Adrenal gland (tissue), 12 donors: ENCODE results near the gene DMAC2. TPM values are rescaled to one million over a fixed set of nuclear protein-coding genes. Genes with fewer than 3 reads are reported as not detected.
"Not testable (repeated sequence)": the region's sequence is repeated elsewhere in the genome, so short reads cannot be mapped to it uniquely, and the experiment has no call there.

Experiments
- DNase-seq, 7 donors: peaks; one replicate each; pipeline ENCODE4 v3.0.0-alpha.2; 2019 to 2020
- H3K27ac ChIP-seq, 5 donors: fragments of 200-600 bp; sonication (generic) in 4 of 5; 1 replicate in 3 of 5; 2 replicates in 2 of 5; pipeline versions ENCODE4 v1.5.1 to v1.8.0; 2016 to 2020; ENCODE audit warnings: mild to moderate bottlenecking in 1 of 5
- H3K27me3 ChIP-seq: fragments of 200-600 bp; 2 replicates; pipeline ENCODE4 v1.8.0; 2021
- H3K36me3 ChIP-seq, 2 donors: fragments of 200-600 bp; replicated peaks in 1 of 2; 1 replicate in 1 of 2; 2 replicates in 1 of 2; pipeline versions ENCODE4 v1.5.1 to v1.8.0; 2018 to 2022
- H3K4me1 ChIP-seq, 2 donors: fragments of 200-600 bp; replicated peaks in 1 of 2; 1 replicate in 1 of 2; 2 replicates in 1 of 2; pipeline versions ENCODE4 v1.5.1 to v1.8.0; 2018 to 2021
- H3K4me3 ChIP-seq, 4 donors: fragments of 200-600 bp; sonication (generic) in 3 of 4; one replicate each; pipeline ENCODE4 v1.5.1; 2016 to 2018
- H3K9me3 ChIP-seq, 3 donors: fragments of 200-600 bp; sonication (generic) in 1 of 3; replicated peaks in 1 of 3; 1 replicate in 2 of 3; 2 replicates in 1 of 3; pipeline versions ENCODE4 v1.5.1 to v1.8.0; 2016 to 2021
- POLR2A ChIP-seq, 2 donors: fragments of 450-650 bp; IDR thresholded peaks; one replicate each; pipeline ENCODE4 v1.6.1; 2017; ENCODE audit warnings: antibody characterized with exemption in 2 of 2, mild to moderate bottlenecking in 2 of 2, moderate library complexity in 1 of 2
- WGBS, 4 donors: extraction: QIAGEN DNeasy Blood & Tissue Kit in 2 of 4; methylation state at CpG; one replicate each; pipeline versions ENCODE4 v1.1.5 to v1.1.7; 2013 to 2017; 5-methylcytosine and 5-hydroxymethylcytosine counted together
- intact Hi-C, 2 donors: fragments of 100-400 bp; cut with DNase I; formaldehyde crosslinking; loops; one replicate each; pipeline versions ENCODE4 v1.14.1 to v1.15.0; 2022 to 2023
- polyA plus RNA-seq, 3 donors: library from polyadenylated mRNA; stranded (reverse); fragments of 200-250 nt in 2 of 3; fragments of 350-450 nt in 1 of 3; fragmentation: Illumina TruSeq in 1 of 3; extraction: RNeasy Lipid Tissue Mini Kit (QIAGEN cat#74804) in 1 of 3; gene quantifications; one replicate each; pipeline ENCODE4 v1.2.3, GENCODE V29; 2013 to 2014
- total RNA-seq, 9 donors: library from RNA; depleted of rRNA in 4 of 9; stranded (reverse); fragments of >200 nt in 4 of 9; fragments of 120-200 nt in 1 of 9; fragmentation: NEBNext Ultra II Directional in 1 of 9; extraction: Animal tissue kit (Norgen Biotek cat#: 25700) in 1 of 9; gene quantifications; one replicate each; pipeline versions ENCODE4 v1.1.0 to v1.2.4, GENCODE V29; 2013 to 2023
- TF ChIP-seq, protein P1 (sequence below), 6 experiments: fragments of 450-650 bp in 4 of 6; fragments of 200-600 bp in 2 of 6; sonication (generic) in 1 of 6; IDR thresholded peaks; 1 replicate in 5 of 6; 2 replicates in 1 of 6; pipeline versions ENCODE4 v1.5.1 to v1.8.0; 2016 to 2021; ENCODE audit warnings: antibody characterized with exemption in 6 of 6, mild to moderate bottlenecking in 2 of 6, moderate library complexity in 1 of 6
- donor health status: healthy with polysubstance abuse.
- donor health status: Bipolar disorder and iron deficiency.
- donor health status: DM: yes; HTN: yes; CAD: no.
- donor health status: DM: no; HTN: no; CAD: no.
- donor health status: DM: no; HTN: no; CAD: no.
- donor health status: DM: yes; HTN: yes; CAD: no.

The DMAC2 gene
- total and polyA plus RNA-seq, 12 donors: 30.7 to 60.9 (median 46.2) TPM

DNA sequence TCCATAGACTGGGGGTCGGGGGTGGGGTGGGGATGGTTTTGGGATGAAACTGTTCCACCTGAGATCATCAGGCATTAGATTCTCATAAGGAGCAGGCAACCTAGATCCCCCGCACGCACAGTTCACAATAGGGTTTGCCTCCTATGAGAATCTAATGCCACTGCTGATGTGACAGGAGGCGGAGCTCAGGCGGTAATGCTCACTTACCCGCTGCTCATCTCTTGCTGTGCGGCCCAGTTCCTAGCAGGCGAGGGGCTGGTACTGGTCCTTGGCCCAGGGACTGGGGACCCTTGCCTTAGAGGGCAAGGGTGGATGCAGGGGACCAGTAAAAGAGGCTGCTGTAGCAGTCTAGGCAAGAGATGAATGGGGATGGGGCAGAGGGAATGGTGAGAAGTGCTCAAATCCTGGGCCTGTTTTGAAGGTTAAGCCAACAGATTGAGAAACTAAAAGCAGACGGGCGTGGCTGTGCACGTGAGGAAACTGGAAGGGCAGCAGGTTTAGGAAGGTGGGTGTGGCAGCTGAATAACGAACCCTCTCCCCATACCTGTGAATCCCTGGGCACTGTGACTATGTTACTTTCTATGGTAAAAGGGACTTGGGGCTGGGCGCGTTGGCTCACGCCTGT lies 1.7 kb upstream of the DMAC2 start:
- TF ChIP-seq, protein P1, sequence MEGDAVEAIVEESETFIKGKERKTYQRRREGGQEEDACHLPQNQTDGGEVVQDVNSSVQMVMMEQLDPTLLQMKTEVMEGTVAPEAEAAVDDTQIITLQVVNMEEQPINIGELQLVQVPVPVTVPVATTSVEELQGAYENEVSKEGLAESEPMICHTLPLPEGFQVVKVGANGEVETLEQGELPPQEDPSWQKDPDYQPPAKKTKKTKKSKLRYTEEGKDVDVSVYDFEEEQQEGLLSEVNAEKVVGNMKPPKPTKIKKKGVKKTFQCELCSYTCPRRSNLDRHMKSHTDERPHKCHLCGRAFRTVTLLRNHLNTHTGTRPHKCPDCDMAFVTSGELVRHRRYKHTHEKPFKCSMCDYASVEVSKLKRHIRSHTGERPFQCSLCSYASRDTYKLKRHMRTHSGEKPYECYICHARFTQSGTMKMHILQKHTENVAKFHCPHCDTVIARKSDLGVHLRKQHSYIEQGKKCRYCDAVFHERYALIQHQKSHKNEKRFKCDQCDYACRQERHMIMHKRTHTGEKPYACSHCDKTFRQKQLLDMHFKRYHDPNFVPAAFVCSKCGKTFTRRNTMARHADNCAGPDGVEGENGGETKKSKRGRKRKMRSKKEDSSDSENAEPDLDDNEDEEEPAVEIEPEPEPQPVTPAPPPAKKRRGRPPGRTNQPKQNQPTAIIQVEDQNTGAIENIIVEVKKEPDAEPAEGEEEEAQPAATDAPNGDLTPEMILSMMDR (IDR thresholded peaks at IDR 0.05): no peak
- no peak for TF ChIP-seq POLR2A (IDR thresholded peaks at IDR 0.05)
- 74 to 82% (median 78%) methylated on average over 9 to 15 of the region's 15 CpGs for WGBS, 4 donors
- H3K27me3 ChIP-seq: no peaks in the 10 kb centered on the region
- no peaks in the 10 kb centered on the region for H3K9me3 ChIP-seq
- peaks cover 0 to 4% of the 10 kb centered on the region in 2 donors for H3K36me3 ChIP-seq
- peak in 1 of 7 donors; percentile 50 for DNase-seq
- H3K4me1 ChIP-seq: peaks cover 5 to 13% of the 10 kb centered on the region in 2 donors
- H3K27ac ChIP-seq: no peak overlapping the region
- no peak overlapping the region for H3K4me3 ChIP-seq
- intact Hi-C loops: loop anchor here in 1 of 2 donors (10.0 kb wide), 1 partner anchor 93 kb away; no protein-coding TSS in a partner anchor

DNA sequence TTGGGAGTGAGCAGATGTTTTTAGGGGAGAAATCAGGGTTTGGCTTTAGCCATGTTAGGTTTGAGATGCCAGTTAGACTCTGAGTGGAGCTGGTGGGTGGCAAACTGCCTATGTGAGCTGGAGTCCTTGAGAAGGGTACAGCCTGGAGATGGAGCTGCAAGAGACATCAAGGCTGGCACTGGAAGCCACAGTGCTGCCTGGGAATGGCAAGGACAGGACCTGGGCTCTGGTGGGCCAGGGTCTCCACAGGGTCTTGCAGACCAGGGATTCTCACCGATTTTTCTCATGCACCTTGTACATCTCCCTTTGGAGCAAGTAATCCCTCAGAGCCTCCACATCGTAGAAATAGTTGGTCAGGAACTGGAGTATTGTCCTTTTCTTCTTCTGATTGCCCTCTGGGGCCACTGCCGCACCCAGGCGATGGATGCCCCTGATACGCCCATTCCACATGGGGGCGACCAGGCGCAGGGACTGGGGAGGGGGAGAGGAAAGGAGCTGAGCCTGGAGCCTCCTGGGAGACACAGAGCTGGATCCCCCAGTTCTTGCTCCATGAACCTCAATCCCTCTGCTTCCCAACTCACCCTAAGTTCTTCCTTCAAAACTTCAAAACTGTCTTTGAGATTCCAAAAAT lies 1.7 kb downstream of the DMAC2 start:
- intact Hi-C loops: no loop called here
- TF ChIP-seq, protein P1 (IDR thresholded peaks at IDR 0.05): no peak
- no peak for TF ChIP-seq POLR2A (IDR thresholded peaks at IDR 0.05)
- peak in 1 of 7 donors; percentile 15 for DNase-seq

DNA sequence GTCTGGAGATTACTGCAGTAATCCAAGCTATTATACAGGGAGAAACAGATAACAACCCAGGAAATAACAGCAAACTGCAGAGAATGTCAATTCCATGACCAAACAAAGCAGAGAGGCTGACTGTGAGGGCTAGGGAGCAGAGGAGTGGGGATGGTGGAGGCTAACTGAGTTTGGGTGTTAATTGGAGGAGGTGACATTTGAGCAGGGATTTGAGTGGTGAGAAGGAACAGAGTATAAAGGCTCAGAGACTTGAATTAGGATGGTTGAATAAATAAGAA lies 3.1 kb downstream of the DMAC2 start:
- Histone ChIP-seq H3K27ac (no peak overlapping the region), H3K4me1 (peaks cover 5 to 19% of the 10 kb centered on the region in 2 donors), H3K27me3 (no peaks in the 10 kb centered on the region), H3K4me3 (no peak overlapping the region), H3K9me3 (no peaks in the 10 kb centered on the region), H3K36me3 (peaks cover 0 to 17% of the 10 kb centered on the region in 2 donors)
- intact Hi-C loops: no loop called here
- no peak for DNase-seq
- TF ChIP-seq POLR2A (IDR thresholded peaks at IDR 0.05): no peak
- TF ChIP-seq, protein P1 (IDR thresholded peaks at IDR 0.05): no peak

More for the DNA sequence above, 1.7 kb downstream of the DMAC2 start:
- no peaks in the 10 kb centered on the region for H3K27me3 ChIP-seq
- H3K4me1 ChIP-seq: peaks cover 5 to 13% of the 10 kb centered on the region in 2 donors
- no peak overlapping the region for H3K4me3 ChIP-seq
- H3K9me3 ChIP-seq: no peaks in the 10 kb centered on the region
- WGBS, 4 donors: 90 to 95% (median 92%) methylated on average over 5 to 7 of the region's 7 CpGs
- peaks cover 0 to 14% of the 10 kb centered on the region in 2 donors for H3K36me3 ChIP-seq
- H3K27ac ChIP-seq: no peak overlapping the region

DNA sequence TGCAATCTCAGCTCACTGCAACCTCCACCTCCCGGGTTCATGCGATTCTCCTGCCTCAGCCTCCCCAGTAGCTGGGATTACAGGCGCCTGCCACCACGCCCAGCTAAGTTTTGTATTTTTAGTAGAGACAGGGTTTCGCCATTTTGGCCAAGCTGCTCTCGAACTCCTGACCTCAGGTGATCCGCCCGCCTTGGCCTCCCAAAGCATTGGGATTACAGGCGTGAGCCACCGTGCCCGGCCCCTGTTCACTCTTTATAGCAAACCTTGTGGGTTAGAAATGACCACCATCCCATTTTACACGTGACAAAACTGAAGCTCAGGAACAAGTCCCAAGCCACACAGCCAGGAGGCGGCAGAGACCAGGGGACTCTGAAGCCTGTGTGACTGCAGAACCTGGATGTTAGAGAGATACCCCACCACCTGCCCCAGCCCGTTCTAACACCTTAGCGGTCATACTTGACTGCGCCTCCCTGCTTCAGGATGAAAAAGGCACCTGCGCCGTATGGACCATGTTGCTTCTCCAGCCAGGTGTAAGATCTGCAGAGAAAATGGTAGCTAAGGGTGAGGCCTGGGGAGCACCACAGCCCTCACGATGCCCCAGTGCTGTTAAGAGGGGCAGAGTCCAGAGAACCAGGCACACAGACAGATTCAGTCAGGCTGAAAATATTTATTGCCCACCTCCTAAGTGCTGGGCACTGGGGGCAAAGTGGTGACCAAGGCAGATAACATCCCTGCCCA lies 3.6 kb downstream of the DMAC2 start:
- H3K9me3 ChIP-seq: no peaks in the 10 kb centered on the region
- DNase-seq: peak in 2 of 7 donors; percentile 14 to 19
- no peaks in the 10 kb centered on the region for H3K27me3 ChIP-seq
- no peak overlapping the region for H3K27ac ChIP-seq
- H3K4me3 ChIP-seq: no peak overlapping the region
- peaks cover 5 to 24% of the 10 kb centered on the region in 2 donors for H3K4me1 ChIP-seq
- TF ChIP-seq POLR2A (IDR thresholded peaks at IDR 0.05): no peak
- TF ChIP-seq, protein P1 (IDR thresholded peaks at IDR 0.05): no peak
- peaks cover 0 to 17% of the 10 kb centered on the region in 2 donors for H3K36me3 ChIP-seq
- 93 to 97% (median 94%) methylated on average over 16 to 19 of the region's 19 CpGs for WGBS, 4 donors
- intact Hi-C loops: no loop called here

DNA sequence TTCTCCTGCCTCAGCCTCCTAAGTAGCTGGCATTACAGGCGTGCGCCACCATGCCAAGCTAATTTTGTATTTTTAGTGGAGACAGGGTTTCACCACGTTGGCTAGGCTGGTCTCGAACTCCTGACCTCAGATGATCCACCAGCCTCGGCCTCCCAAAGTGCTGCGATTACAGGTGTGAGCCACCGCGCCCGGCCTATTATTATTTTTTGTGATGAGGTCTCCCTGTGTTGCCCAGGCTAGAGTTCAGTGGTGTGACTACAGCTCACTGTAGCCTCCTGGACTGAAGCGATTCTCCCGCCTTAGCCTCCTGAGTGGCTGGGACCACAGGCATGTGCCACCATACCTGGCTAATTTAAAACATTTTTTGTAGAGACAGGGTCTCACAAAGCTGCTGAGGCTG lies 4.3 kb downstream of the DMAC2 start:
- peak in 1 of 7 donors; percentile 17 for DNase-seq
- WGBS, 4 donors: 94 to 97% (median 95%) methylated on average over 11 of the region's 11 CpGs
- H3K4me3 ChIP-seq, H3K9me3 ChIP-seq, H3K27me3 ChIP-seq, intact Hi-C loops, H3K27ac ChIP-seq: not testable (repeated sequence)
- H3K36me3 ChIP-seq: peaks cover 0 to 17% of the 10 kb centered on the region in 2 donors
- peaks cover 5 to 25% of the 10 kb centered on the region in 2 donors for H3K4me1 ChIP-seq
